NCI-H82 treated with DMSO at 0.1 percent for 48 hours (cell line): Measurements from ENCODE around the gene RNF157.
A peak's percentile ranks its signal among the peaks of the same experiment; 100 is the strongest.

Experiments
- DNase-seq: peaks from one replicate; lab custom pipeline; 2025; ENCODE audit not compliant: unreplicated experiment; lab: John Stamatoyannopoulos, UW

Gene RNF157

GRCh38 chr17:76125922-76126321 is 114.4 kb downstream of the RNF157 start:
- DNase-seq: no peak

- no peak for DNase-seq
Measured at GRCh38 chr17:76125391-76125675, 115.0 kb downstream of the RNF157 start.

- DNase-seq: no peak
Measured at GRCh38 chr17:76124582-76125390, 115.5 kb downstream of the RNF157 start.

DNA sequence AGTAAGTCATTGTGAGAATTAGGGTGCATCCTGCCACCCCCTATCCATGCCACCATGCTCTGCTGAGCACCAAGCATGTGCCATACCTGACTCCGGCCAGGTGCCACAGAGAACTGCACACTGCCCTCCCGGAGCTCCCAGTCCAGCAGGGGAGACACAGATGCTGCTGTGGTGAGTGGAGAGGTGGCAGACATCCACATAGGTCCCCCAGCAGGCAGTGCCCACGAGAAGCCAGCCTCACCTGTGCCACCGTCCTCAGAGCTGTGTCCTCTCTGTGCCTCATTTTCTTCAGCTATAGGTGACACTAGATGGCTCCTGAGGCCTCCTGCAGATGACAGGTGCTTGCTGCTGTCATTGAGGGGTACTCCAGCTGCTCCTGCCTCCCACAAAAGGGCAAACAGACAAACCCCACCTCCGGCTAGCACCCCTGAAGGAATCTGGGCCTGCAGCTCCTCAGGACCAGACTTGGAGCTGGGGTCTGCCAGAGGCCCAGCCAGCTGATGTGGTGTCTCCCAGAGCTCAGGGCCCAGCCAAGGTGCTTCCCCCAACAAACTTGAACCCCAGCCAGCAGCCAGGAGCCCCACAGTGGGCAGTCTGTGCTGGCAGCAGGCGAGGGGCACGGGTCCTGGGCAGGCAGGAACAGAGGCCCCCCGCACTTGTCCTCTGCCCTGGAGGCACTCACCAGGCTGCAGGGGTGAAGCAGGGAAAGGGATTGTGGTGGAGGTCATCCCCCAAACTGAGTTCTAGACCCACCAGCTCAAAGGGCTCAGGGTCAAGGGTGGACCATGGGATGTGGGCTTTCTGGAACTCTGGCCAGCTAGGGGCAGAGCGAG is 116.3 kb downstream of the RNF157 start:
- no peak for DNase-seq

DNA sequence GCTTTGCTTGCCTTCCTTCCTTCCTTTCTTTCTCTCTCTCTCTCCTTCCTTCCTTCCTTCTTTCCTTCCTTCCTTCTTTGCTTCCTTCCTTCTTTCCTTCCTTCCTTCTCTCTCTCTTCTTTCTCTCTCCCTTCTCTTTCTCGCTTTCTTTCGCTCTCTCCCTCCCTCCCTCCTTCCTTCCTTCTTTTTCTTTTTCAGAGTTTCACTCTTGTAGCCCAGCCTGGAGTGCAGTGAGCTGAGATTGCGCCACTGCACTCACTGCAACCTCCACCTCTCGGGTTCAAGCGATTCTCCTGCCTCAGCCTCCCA is 117.1 kb downstream of the RNF157 start:
- no peak for DNase-seq

- DNase-seq: no peak
Measured at GRCh38 chr17:76122431-76123190, 117.7 kb downstream of the RNF157 start.

GRCh38 chr17:76121932-76122430 is 118.3 kb downstream of the RNF157 start:
- DNase-seq: no peak

DNA sequence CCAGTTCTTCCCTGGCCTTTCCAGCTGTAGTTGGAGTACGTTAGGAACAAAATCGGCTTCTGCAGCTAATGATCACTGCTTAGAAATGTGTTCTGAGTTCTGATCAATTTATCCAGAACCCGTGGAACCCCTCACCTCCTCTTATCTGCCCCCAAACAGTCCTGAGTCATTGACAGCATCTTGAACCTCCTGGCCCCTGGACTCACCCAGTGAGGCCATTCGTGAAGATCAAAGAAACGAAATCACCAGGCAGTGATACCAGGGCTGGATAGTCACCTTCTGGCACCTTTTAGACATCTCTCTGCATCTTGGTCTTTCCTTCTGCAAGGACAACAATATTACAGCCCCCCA is 119.7 kb downstream of the RNF157 start:
- no peak for DNase-seq

- no peak for DNase-seq
Measured at GRCh38 chr17:76119409-76120371, 120.6 kb downstream of the RNF157 start.

DNA sequence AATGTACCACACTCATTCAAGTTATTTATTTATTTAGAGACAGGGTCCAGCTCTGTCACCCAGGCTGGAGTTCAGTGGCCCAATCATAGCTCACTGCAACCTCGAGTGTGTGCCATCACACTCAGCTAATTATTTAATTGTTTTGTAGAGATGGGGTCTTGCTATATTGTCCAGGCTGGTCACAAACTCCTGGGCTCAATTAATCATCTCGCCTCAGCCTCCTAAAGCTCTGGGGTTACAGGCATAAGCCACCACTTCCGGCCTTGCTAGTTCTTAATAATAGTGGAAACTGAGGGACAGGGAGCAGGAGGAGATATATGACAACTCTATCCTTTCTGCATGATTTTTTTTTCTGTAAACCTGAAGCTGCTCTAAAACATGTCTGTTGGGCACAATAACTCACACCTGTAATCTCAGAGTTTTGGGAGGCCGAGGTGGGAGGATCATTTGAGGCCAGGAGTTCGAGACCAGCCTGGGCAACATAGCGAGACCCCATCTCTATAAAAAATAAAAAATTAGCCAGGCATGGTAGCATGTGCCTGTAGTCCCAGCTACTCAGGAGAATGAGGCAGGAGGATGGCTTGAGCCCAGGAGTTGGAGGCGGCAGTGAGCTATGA is 125.0 kb downstream of the RNF157 start:
- no peak for DNase-seq

- DNase-seq: no peak
Measured at GRCh38 chr17:76111956-76112355, 128.3 kb downstream of the RNF157 start.

DNA sequence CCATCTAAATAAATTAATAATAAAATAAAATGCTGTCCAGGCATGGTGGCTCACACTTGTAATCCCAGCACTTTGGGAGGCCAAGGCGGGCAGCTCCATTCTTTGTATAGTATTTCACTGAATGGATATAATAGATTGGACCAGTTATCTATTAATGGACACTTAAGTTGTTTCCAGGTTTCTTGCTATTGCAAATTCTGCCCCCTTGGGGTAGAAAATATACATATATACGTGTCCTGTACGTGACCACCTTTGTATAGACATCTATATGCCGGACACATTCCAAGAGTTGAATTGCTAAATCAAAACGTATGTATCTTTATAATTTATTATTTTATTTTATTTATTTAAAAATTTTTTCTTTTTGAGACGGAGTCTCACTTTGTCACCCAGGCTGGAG is 132.8 kb downstream of the RNF157 start:
- DNase-seq: no peak

DNA sequence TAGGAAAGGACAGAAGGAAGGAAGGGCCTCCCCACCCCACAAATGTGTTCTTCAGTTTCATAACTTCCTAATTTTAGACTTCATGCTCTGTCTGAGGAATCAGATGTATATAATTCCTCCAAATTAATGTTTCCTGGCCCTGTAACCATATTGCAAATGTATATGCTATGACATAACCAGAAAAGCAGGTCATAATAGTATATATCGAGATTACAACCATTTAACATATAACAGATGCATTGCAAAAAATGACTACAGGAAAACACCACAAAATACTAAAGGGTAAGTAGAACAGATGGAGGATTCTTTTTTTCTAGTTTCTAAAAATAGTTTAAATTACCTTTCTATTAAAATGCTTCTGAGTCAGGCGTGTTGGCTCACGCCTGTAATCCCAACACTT is 133.6 kb downstream of the RNF157 start:
- no peak for DNase-seq

DNA sequence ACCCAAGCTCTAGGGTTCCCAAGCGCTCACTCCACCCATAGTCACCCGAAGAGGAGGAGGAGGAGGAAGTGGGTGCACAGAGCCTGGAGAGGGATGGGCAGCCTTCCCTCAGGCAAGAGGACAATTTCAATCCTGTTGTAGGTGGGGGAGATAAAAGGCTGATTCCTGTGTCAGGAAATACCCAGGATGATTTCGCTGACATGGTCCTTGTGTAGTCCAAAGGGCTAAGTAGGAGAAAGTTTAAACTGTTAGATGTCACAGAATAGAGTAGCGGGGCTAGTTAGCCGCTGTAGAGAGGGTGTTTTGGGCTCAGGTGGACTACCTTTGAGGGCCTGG is 135.4 kb downstream of the RNF157 start:
- DNase-seq: no peak

DNA sequence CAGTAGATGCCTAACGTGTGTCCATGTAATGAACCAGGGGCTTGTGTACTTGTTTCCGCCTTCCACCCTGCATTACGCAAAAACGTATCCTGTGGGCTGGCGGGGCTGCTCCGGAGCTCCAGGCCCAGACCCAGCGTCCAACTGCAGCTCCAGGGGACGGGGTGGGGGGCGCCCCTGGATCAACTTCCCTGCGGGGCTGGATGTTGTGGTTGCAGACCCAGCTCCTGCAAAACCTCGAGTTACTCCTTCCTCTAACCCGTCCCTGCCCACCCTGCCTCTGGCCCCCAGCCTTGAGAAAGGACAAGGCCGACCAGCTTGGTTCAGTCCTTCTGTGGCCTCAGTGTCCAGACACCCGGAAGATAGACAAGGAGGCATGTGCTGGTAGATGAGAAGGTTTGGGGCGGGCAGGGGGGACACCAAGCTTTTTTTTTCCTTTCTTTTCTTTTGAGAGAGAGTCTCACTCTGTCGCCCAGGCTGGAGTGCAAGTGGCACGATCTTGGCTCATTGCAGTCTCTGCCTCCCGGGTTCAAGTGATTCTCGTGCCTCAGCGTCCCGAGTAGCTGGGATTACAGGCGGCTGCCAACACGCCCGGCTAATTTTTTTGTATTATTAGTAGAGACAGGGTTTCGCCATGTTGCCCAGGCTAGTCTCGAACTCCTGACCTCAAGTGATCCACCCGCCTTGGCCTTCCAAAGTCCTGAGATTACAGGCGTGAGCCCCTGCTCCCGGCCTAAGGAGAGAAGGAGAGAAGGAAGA is 136.0 kb downstream of the RNF157 start:
- no peak for DNase-seq

GRCh38 chr17:76103274-76104139 is 136.8 kb downstream of the RNF157 start, which contains the start of gene EXOC7:
Gene EXOC7, minus strand, starts transcription at chr17:76103787. Its CDS starts 95 bp downstream, at chr17:76103692.
- DNase-seq: peak; percentile 85

DNA sequence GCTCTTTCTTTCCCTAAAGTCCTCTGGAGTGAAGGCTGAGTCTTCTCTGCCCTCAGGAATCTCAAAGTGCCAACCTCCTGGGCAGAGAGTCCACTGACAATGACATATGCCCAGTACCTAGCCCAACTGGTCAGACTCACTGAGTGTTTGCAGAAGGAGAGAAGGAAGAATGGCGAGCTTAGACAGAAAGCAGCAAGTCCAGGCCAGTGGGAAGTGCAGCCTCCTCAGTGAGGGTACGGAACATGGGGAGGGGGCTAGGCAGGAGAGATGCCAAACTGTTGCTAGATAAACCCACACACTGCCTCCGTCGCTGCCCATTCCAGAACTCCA is 137.4 kb downstream of the RNF157 start:
- no peak for DNase-seq

GRCh38 chr17:76097716-76098295 is 142.5 kb downstream of the RNF157 start:
- DNase-seq: no peak
